ENCODE results near the gene RNF103.

RNF103 gene

GRCh38 chr2:86638712-86639111 is 15.0 kb upstream of the RNF103 start:
- ATAC-seq (replicated peaks) (no peak), DNase-seq (no peak)
- H3K4me1 Mint-ChIP-seq (ENCODE audit: low read depth in 2 of 2): no peaks in the 10 kb centered on the region
- no peak overlapping the region for H3K4me3 Mint-ChIP-seq
- no peaks in the 10 kb centered on the region for H3K27me3 Mint-ChIP-seq
- H3K27ac Mint-ChIP-seq: no peak overlapping the region
- no peaks in the 10 kb centered on the region for H3K36me3 Mint-ChIP-seq (ENCODE audit: insufficient read depth)
- H3K9me3 Mint-ChIP-seq: no peaks in the 10 kb centered on the region

GRCh38 chr2:86636842-86637241 is 13.2 kb upstream of the RNF103 start:
- H3K36me3 Mint-ChIP-seq (ENCODE audit: insufficient read depth): no peaks in the 10 kb centered on the region
- no peaks in the 10 kb centered on the region for H3K9me3 Mint-ChIP-seq
- H3K27me3 Mint-ChIP-seq: no peaks in the 10 kb centered on the region
- no peak overlapping the region for H3K4me3 Mint-ChIP-seq
- no peak for DNase-seq
- H3K4me1 Mint-ChIP-seq (ENCODE audit: low read depth in 2 of 2): no peaks in the 10 kb centered on the region
- H3K27ac Mint-ChIP-seq: no peak overlapping the region
- ATAC-seq (replicated peaks): no peak

GRCh38 chr2:86634352-86634751 is 10.7 kb upstream of the RNF103 start:
- DNase-seq (no peak), ATAC-seq (replicated peaks) (no peak)
- Mint-ChIP-seq H3K4me1 (ENCODE audit: low read depth in 2 of 2) (no peaks in the 10 kb centered on the region), H3K9me3 (no peaks in the 10 kb centered on the region), H3K36me3 (ENCODE audit: insufficient read depth) (no peaks in the 10 kb centered on the region), H3K27ac (no peak overlapping the region), H3K27me3 (peaks cover 5 to 11% of the 10 kb centered on the region in 2 donors), H3K4me3 (no peak overlapping the region)

- no peak overlapping the region for H3K27ac Mint-ChIP-seq
- ATAC-seq (replicated peaks) (no peak), DNase-seq (no peak)
- no peaks in the 10 kb centered on the region for H3K4me1 Mint-ChIP-seq (ENCODE audit: low read depth in 2 of 2)
- no peaks in the 10 kb centered on the region for H3K36me3 Mint-ChIP-seq (ENCODE audit: insufficient read depth)
- no peak overlapping the region for H3K4me3 Mint-ChIP-seq
- H3K9me3 Mint-ChIP-seq: no peaks in the 10 kb centered on the region
- H3K27me3 Mint-ChIP-seq: peaks cover 11 to 23% of the 10 kb centered on the region in 2 donors
These were observed 9.5 kb upstream of the RNF103 start for GRCh38 chr2:86633155-86633651.

GRCh38 chr2:86632672-86633071 is 9.0 kb upstream of the RNF103 start:
- H3K4me1 Mint-ChIP-seq (ENCODE audit: low read depth in 2 of 2): no peaks in the 10 kb centered on the region
- DNase-seq (no peak), ATAC-seq (replicated peaks) (no peak)
- H3K27me3 Mint-ChIP-seq: peaks cover 11 to 25% of the 10 kb centered on the region in 2 donors
- no peaks in the 10 kb centered on the region for H3K36me3 Mint-ChIP-seq (ENCODE audit: insufficient read depth)
- no peak overlapping the region for H3K4me3 Mint-ChIP-seq
- no peaks in the 10 kb centered on the region for H3K9me3 Mint-ChIP-seq
- no peak overlapping the region for H3K27ac Mint-ChIP-seq

- H3K9me3 Mint-ChIP-seq: no peaks in the 10 kb centered on the region
- H3K4me1 Mint-ChIP-seq (ENCODE audit: low read depth in 2 of 2): no peaks in the 10 kb centered on the region
- no peak overlapping the region for H3K4me3 Mint-ChIP-seq
- H3K36me3 Mint-ChIP-seq (ENCODE audit: insufficient read depth): no peaks in the 10 kb centered on the region
- DNase-seq: no peak
- H3K27ac Mint-ChIP-seq: no peak overlapping the region
- peaks cover 11 to 25% of the 10 kb centered on the region in 2 donors for H3K27me3 Mint-ChIP-seq
- ATAC-seq (replicated peaks): no peak
These were observed 8.3 kb upstream of the RNF103 start for GRCh38 chr2:86631846-86632485.

GRCh38 chr2:86628091-86628522 is 4.4 kb upstream of the RNF103 start:
- no peaks in the 10 kb centered on the region for H3K9me3 Mint-ChIP-seq
- no peak overlapping the region for H3K4me3 Mint-ChIP-seq
- H3K4me1 Mint-ChIP-seq (ENCODE audit: low read depth in 2 of 2): peaks cover 4 to 5% of the 10 kb centered on the region in 2 donors

GRCh38 chr2:86627550-86627949 is 3.9 kb upstream of the RNF103 start:
- Mint-ChIP-seq H3K9me3 (no peaks in the 10 kb centered on the region), H3K4me3 (no peak overlapping the region), H3K27me3 (peaks cover 11 to 25% of the 10 kb centered on the region in 2 donors), H3K4me1 (ENCODE audit: low read depth in 2 of 2) (peaks cover 4 to 10% of the 10 kb centered on the region in 2 donors), H3K36me3 (ENCODE audit: insufficient read depth) (peaks cover 10% of the 10 kb centered on the region), H3K27ac (no peak overlapping the region)
- DNase-seq (no peak), ATAC-seq (replicated peaks) (no peak)

More at GRCh38 chr2:86628091-86628522, 4.4 kb upstream of the RNF103 start:
- ATAC-seq (replicated peaks) (no peak), DNase-seq (no peak)
- peaks cover 5% of the 10 kb centered on the region for H3K36me3 Mint-ChIP-seq (ENCODE audit: insufficient read depth)
- peaks cover 11 to 25% of the 10 kb centered on the region in 2 donors for H3K27me3 Mint-ChIP-seq
- H3K27ac Mint-ChIP-seq: no peak overlapping the region

GRCh38 chr2:86625096-86625495 is 1.4 kb upstream of the RNF103 start:
- Mint-ChIP-seq H3K36me3 (ENCODE audit: insufficient read depth) (peaks cover 15% of the 10 kb centered on the region), H3K4me3 (no peak overlapping the region), H3K27me3 (peaks cover 11 to 21% of the 10 kb centered on the region in 2 donors), H3K9me3 (no peaks in the 10 kb centered on the region), H3K4me1 (ENCODE audit: low read depth in 2 of 2) (peaks cover 18 to 31% of the 10 kb centered on the region in 2 donors), H3K27ac (peak overlapping the region in 1 of 2 donors; percentile 94)
- ATAC-seq (replicated peaks) (no peak), DNase-seq (no peak)

GRCh38 chr2:86624267-86624547 is 542 bp upstream of the RNF103 start:
- no peak for ATAC-seq (replicated peaks)
- Mint-ChIP-seq H3K36me3 (ENCODE audit: insufficient read depth) (peaks cover 20% of the 10 kb centered on the region), H3K27me3 (peaks cover 5 to 12% of the 10 kb centered on the region in 2 donors), H3K4me3 (peak overlapping the region; percentile 70 to 90), H3K9me3 (no peaks in the 10 kb centered on the region), H3K27ac (peak overlapping the region; percentile 93 to 94), H3K4me1 (ENCODE audit: low read depth in 2 of 2) (peaks cover 18 to 33% of the 10 kb centered on the region in 2 donors)
- no peak for DNase-seq

- Mint-ChIP-seq H3K36me3 (ENCODE audit: insufficient read depth) (peaks cover 31% of the 10 kb centered on the region), H3K27ac (peak overlapping the region; percentile 93 to 94), H3K9me3 (no peaks in the 10 kb centered on the region), H3K4me3 (peak overlapping the region; percentile 90 to 92), H3K4me1 (ENCODE audit: low read depth in 2 of 2) (peaks cover 20 to 43% of the 10 kb centered on the region in 2 donors), H3K27me3 (peaks cover 0 to 1% of the 10 kb centered on the region in 2 donors)
- DNase-seq (peak; percentile 29 to 38 (median 34)), ATAC-seq (replicated peaks) (peak; percentile 21)
These were observed 597 bp downstream of the RNF103 start for GRCh38 chr2:86623043-86623493.

- Mint-ChIP-seq H3K27me3 (no peaks in the 10 kb centered on the region), H3K27ac (peak overlapping the region; percentile 93 to 94), H3K4me3 (peak overlapping the region; percentile 90 to 92), H3K9me3 (no peaks in the 10 kb centered on the region), H3K4me1 (ENCODE audit: low read depth in 2 of 2) (peaks cover 20 to 43% of the 10 kb centered on the region in 2 donors), H3K36me3 (ENCODE audit: insufficient read depth) (peaks cover 36% of the 10 kb centered on the region)
- DNase-seq (peak in 2 of 3 experiments; percentile 2 to 22), ATAC-seq (replicated peaks) (no peak)
These were observed 1.1 kb downstream of the RNF103 start for GRCh38 chr2:86622519-86623042.

- Mint-ChIP-seq H3K4me1 (ENCODE audit: low read depth in 2 of 2) (peaks cover 20 to 50% of the 10 kb centered on the region in 2 donors), H3K4me3 (peak overlapping the region; percentile 90 to 92), H3K9me3 (no peaks in the 10 kb centered on the region), H3K36me3 (ENCODE audit: insufficient read depth) (peaks cover 39% of the 10 kb centered on the region), H3K27ac (peak overlapping the region in 1 of 2 donors; percentile 68), H3K27me3 (no peaks in the 10 kb centered on the region)
- ATAC-seq (replicated peaks): no peak
- no peak for DNase-seq
These were observed 2.3 kb downstream of the RNF103 start for GRCh38 chr2:86621280-86621943.

GRCh38 chr2:86617738-86618137 is 5.9 kb downstream of the RNF103 start:
- Mint-ChIP-seq H3K27ac (no peak overlapping the region), H3K9me3 (no peaks in the 10 kb centered on the region), H3K36me3 (ENCODE audit: insufficient read depth) (peaks cover 35% of the 10 kb centered on the region), H3K4me3 (no peak overlapping the region), H3K27me3 (no peaks in the 10 kb centered on the region), H3K4me1 (ENCODE audit: low read depth in 2 of 2) (peaks cover 16 to 53% of the 10 kb centered on the region in 2 donors)
- ATAC-seq (replicated peaks) (no peak), DNase-seq (no peak)
